Activated T-cell treated with anti-CD3 and anti-CD28 coated beads, Interleukin-2, amount 50 U/mL, for 24 hours (primary cell): Measurements from ENCODE around the gene PPP2R2C.

Source experiments
- DNase-seq: peaks from one replicate; pipeline ENCODE4 v3.0.0-alpha.2; 2020
- H3K27ac Mint-ChIP-seq: 2 replicates; pipeline ENCODE4 v1.8.0; 2020; ENCODE audit warnings: mild to moderate bottlenecking, mixed read lengths
- H3K27me3 Mint-ChIP-seq: 2 replicates; pipeline ENCODE4 v1.8.0; 2020; ENCODE audit warnings: mixed read lengths
- H3K36me3 Mint-ChIP-seq: 2 replicates; pipeline ENCODE4 v1.8.0; 2020; ENCODE audit warnings: low read depth, mixed read lengths
- H3K4me1 Mint-ChIP-seq: 2 replicates; pipeline ENCODE4 v1.8.0; 2020; ENCODE audit warnings: low read depth, mixed read lengths
- H3K4me3 Mint-ChIP-seq: 2 replicates; pipeline ENCODE4 v1.8.0; 2020; ENCODE audit warnings: mild to moderate bottlenecking, moderate library complexity, mixed read lengths
- H3K9me3 Mint-ChIP-seq: 2 replicates; pipeline ENCODE4 v1.8.0; 2020; ENCODE audit warnings: mixed read lengths

Gene PPP2R2C

GRCh38 chr4:6478546-6479220 lies 6.3 kb upstream of the PPP2R2C start:
- Mint-ChIP-seq H3K27me3 (peaks cover 53% of the 10 kb centered on the region), H3K36me3 (no peaks in the 10 kb centered on the region), H3K4me3 (no peak overlapping the region)

GRCh38 chr4:6476893-6477292 lies 4.5 kb upstream of the PPP2R2C start:
- H3K4me3 Mint-ChIP-seq: no peak overlapping the region
- H3K4me1 Mint-ChIP-seq: peaks cover 3% of the 10 kb centered on the region
- no peak overlapping the region for H3K27ac Mint-ChIP-seq
- no peaks in the 10 kb centered on the region for H3K9me3 Mint-ChIP-seq
- peaks cover 64% of the 10 kb centered on the region for H3K27me3 Mint-ChIP-seq
- no peaks in the 10 kb centered on the region for H3K36me3 Mint-ChIP-seq
- DNase-seq: no peak

More at GRCh38 chr4:6478546-6479220, 6.3 kb upstream of the PPP2R2C start:
- Mint-ChIP-seq H3K27ac (no peak overlapping the region), H3K9me3 (no peaks in the 10 kb centered on the region), H3K4me1 (no peaks in the 10 kb centered on the region)
- no peak for DNase-seq

- Mint-ChIP-seq H3K27ac (no peak overlapping the region), H3K9me3 (no peaks in the 10 kb centered on the region), H3K36me3 (no peaks in the 10 kb centered on the region), H3K4me1 (peaks cover 3% of the 10 kb centered on the region), H3K4me3 (no peak overlapping the region), H3K27me3 (peaks cover 60% of the 10 kb centered on the region)
- no peak for DNase-seq
These were observed 3.1 kb upstream of the PPP2R2C start for GRCh38 chr4:6475492-6476020.

GRCh38 chr4:6474705-6475457 lies 2.5 kb upstream of the PPP2R2C start:
- H3K4me1 Mint-ChIP-seq: peaks cover 8% of the 10 kb centered on the region
- peaks cover 66% of the 10 kb centered on the region for H3K27me3 Mint-ChIP-seq
- no peaks in the 10 kb centered on the region for H3K9me3 Mint-ChIP-seq
- H3K36me3 Mint-ChIP-seq: no peaks in the 10 kb centered on the region
- no peak overlapping the region for H3K27ac Mint-ChIP-seq
- no peak overlapping the region for H3K4me3 Mint-ChIP-seq
- DNase-seq: no peak

GRCh38 chr4:6474053-6474568 lies 1.7 kb upstream of the PPP2R2C start:
- Mint-ChIP-seq H3K27me3 (peaks cover 73% of the 10 kb centered on the region), H3K9me3 (no peaks in the 10 kb centered on the region), H3K36me3 (no peaks in the 10 kb centered on the region), H3K4me1 (peaks cover 8% of the 10 kb centered on the region), H3K27ac (no peak overlapping the region), H3K4me3 (no peak overlapping the region)
- no peak for DNase-seq

- H3K27me3 Mint-ChIP-seq: peaks cover 73% of the 10 kb centered on the region
- DNase-seq: no peak
These were observed 1.0 kb upstream of the PPP2R2C start for GRCh38 chr4:6473264-6474052.

GRCh38 chr4:6472008-6472386 lies 417 bp downstream of the PPP2R2C start:
- Mint-ChIP-seq H3K9me3 (no peaks in the 10 kb centered on the region), H3K27me3 (peaks cover 79% of the 10 kb centered on the region), H3K4me3 (no peak overlapping the region), H3K4me1 (peaks cover 8% of the 10 kb centered on the region), H3K36me3 (no peaks in the 10 kb centered on the region), H3K27ac (no peak overlapping the region)
- DNase-seq: no peak

More at GRCh38 chr4:6473264-6474052, 1.0 kb upstream of the PPP2R2C start:
- Mint-ChIP-seq H3K9me3 (no peaks in the 10 kb centered on the region), H3K4me1 (peaks cover 8% of the 10 kb centered on the region), H3K36me3 (no peaks in the 10 kb centered on the region), H3K27ac (no peak overlapping the region), H3K4me3 (no peak overlapping the region)

GRCh38 chr4:6471307-6472007 lies 957 bp downstream of the PPP2R2C start:
- H3K27me3 Mint-ChIP-seq: peaks cover 84% of the 10 kb centered on the region
- no peaks in the 10 kb centered on the region for H3K36me3 Mint-ChIP-seq
- H3K4me3 Mint-ChIP-seq: no peak overlapping the region
- H3K9me3 Mint-ChIP-seq: no peaks in the 10 kb centered on the region
- peak; percentile 34 for DNase-seq
- no peak overlapping the region for H3K27ac Mint-ChIP-seq
- H3K4me1 Mint-ChIP-seq: peaks cover 8% of the 10 kb centered on the region

GRCh38 chr4:6470502-6471306 lies 1.7 kb downstream of the PPP2R2C start:
- peak; percentile 36 for DNase-seq
- Mint-ChIP-seq H3K4me3 (peak overlapping the region; percentile 35), H3K27ac (no peak overlapping the region), H3K4me1 (peaks cover 8% of the 10 kb centered on the region), H3K9me3 (no peaks in the 10 kb centered on the region), H3K27me3 (peaks cover 83% of the 10 kb centered on the region), H3K36me3 (no peaks in the 10 kb centered on the region)

GRCh38 chr4:6469898-6470501 lies 2.4 kb downstream of the PPP2R2C start:
- peaks cover 76% of the 10 kb centered on the region for H3K27me3 Mint-ChIP-seq
- DNase-seq: no peak
- no peaks in the 10 kb centered on the region for H3K36me3 Mint-ChIP-seq
- no peak overlapping the region for H3K27ac Mint-ChIP-seq
- peak overlapping the region; percentile 35 for H3K4me3 Mint-ChIP-seq
- peaks cover 8% of the 10 kb centered on the region for H3K4me1 Mint-ChIP-seq
- no peaks in the 10 kb centered on the region for H3K9me3 Mint-ChIP-seq

GRCh38 chr4:6469144-6469543 lies 3.3 kb downstream of the PPP2R2C start:
- Mint-ChIP-seq H3K36me3 (no peaks in the 10 kb centered on the region), H3K27ac (no peak overlapping the region), H3K9me3 (no peaks in the 10 kb centered on the region)

GRCh38 chr4:6468376-6468775 lies 4.0 kb downstream of the PPP2R2C start:
- no peak overlapping the region for H3K27ac Mint-ChIP-seq
- DNase-seq: no peak
- H3K36me3 Mint-ChIP-seq: no peaks in the 10 kb centered on the region
- H3K4me1 Mint-ChIP-seq: peaks cover 8% of the 10 kb centered on the region
- H3K9me3 Mint-ChIP-seq: no peaks in the 10 kb centered on the region
- H3K4me3 Mint-ChIP-seq: no peak overlapping the region
- peaks cover 75% of the 10 kb centered on the region for H3K27me3 Mint-ChIP-seq

More at GRCh38 chr4:6469144-6469543, 3.3 kb downstream of the PPP2R2C start:
- peaks cover 76% of the 10 kb centered on the region for H3K27me3 Mint-ChIP-seq
- no peak overlapping the region for H3K4me3 Mint-ChIP-seq
- peaks cover 8% of the 10 kb centered on the region for H3K4me1 Mint-ChIP-seq
- DNase-seq: no peak

- H3K9me3 Mint-ChIP-seq: no peaks in the 10 kb centered on the region
- H3K27ac Mint-ChIP-seq: no peak overlapping the region
- H3K27me3 Mint-ChIP-seq: peaks cover 67% of the 10 kb centered on the region
- no peak overlapping the region for H3K4me3 Mint-ChIP-seq
- DNase-seq: no peak
- peaks cover 4% of the 10 kb centered on the region for H3K4me1 Mint-ChIP-seq
- no peaks in the 10 kb centered on the region for H3K36me3 Mint-ChIP-seq
These were observed 4.8 kb downstream of the PPP2R2C start for GRCh38 chr4:6467600-6467999.
